Pulmonary artery endothelial cell (primary cell): ENCODE measurements around the gene CALML5. TPM values are rescaled to one million over a fixed set of nuclear protein-coding genes. Genes with fewer than 3 reads are reported as not detected.

Experiments used
- DNase-seq: peaks from one replicate; pipeline ENCODE4 v3.0.0-alpha.2; 2011; ENCODE audit warnings: low read depth, low spot score
- total RNA-seq: library from RNA; depleted of rRNA; stranded (reverse); fragments of >200 nt; gene quantifications from 2 replicates; pipeline ENCODE4 v1.2.3, GENCODE V29; 2014

CALML5 gene
- total RNA-seq, 1 donor from 2014 or later: not detected

DNA sequence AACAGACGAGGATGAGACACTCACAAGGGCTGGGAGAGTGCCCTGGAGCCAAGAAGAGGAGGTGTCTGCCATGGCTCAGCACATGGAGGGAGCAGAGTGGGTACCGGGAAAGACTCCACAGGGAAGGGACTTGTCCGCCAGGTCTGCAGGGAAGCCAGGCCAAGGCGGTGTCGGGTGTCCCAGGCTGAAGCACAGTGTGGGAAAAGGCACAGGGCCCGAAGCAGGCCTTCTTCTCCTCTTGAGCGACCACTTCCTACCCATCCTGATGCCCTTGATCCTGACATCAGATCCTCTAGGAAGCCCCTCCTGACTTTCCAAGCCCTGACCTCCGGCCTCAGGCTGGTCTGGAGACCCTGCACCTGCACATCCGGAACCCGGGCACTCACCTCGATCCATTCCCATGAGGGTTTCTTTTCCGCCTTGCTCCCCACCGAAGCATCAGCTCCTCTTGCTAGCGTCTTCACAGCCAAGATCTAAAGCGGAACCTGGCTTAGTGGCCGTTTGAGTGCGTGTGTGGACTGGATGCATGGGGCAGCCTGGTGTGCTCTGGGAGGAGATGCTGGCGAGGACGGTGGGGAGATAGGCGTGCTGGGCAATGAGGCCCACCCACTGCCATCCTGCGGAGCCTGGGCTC, 33.8 kb upstream of the CALML5 start:
- no peak for DNase-seq

DNA sequence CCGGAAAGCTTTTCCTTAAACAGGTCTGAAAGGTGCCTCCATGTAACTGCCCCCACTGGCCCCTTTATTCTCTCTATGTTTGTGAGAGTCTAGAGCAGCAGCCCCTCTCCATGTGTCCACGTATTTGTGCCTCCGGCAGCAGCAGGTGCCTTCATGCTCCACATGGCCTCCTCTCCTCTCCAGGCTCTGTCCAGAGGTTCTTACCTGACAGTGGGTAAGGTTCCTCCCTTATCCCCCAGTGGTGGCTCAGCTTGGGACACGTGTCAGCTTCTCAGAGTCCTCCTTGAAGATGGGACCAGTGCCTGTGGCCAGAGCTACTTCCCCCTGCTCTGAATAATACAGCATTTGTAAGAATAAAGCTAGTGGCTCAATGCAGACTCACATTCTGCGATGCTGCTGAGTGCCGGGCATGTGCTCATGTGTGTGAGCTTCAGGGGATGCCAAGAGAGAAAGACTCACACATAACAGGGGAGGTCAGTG, 33.3 kb upstream of the CALML5 start:
- DNase-seq: no peak

DNA sequence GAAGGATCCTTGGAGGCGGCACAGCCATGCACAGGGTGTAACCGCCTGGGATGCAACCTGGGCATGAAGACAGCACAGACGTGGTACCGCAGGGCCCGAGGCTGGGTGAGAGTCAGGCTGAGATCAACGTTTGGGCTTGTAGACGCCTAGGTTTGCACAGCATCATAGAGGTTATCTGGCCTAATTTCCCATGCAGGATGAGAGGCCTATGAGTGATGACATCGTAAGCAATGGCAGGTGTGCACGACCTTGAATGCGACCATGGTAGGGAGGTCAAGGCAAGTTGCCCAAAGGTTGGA, 32.9 kb upstream of the CALML5 start:
- no peak for DNase-seq

DNA sequence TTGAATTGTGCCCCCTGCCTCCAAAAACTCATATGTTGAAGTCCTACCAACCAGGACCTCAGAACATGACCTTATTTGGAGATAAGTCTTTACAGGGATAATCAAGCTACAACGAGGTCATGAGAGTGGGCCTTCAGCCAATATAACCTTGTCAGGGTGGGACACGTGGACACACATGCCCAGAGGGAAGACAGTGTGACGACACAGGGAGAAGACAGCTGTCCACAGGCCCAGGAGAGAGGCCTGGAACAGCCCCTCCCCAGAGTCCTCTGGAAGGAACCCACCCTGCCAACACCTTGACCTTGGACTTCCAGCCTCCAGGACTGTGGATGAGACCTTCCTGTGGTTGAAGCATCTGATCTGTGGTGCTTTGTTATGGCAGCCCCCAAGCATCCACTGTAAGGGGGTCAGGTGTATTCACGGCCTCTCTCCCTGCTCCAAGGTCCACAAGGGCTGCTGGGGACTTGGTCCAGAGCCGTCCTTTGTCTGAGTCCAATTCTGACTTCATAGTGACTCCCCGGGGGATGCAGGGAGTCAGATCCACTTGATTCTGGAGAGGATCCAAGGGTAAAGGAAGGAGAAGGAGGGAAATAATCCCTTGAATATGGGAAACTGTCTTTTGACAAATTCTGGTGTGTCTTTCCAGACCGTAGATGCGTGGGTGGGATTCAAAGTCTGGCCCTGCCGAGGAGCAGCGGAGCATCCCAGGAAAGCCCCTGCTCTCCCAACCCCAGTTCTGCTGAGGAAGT, 32.4 kb upstream of the CALML5 start:
- no peak for DNase-seq

DNA sequence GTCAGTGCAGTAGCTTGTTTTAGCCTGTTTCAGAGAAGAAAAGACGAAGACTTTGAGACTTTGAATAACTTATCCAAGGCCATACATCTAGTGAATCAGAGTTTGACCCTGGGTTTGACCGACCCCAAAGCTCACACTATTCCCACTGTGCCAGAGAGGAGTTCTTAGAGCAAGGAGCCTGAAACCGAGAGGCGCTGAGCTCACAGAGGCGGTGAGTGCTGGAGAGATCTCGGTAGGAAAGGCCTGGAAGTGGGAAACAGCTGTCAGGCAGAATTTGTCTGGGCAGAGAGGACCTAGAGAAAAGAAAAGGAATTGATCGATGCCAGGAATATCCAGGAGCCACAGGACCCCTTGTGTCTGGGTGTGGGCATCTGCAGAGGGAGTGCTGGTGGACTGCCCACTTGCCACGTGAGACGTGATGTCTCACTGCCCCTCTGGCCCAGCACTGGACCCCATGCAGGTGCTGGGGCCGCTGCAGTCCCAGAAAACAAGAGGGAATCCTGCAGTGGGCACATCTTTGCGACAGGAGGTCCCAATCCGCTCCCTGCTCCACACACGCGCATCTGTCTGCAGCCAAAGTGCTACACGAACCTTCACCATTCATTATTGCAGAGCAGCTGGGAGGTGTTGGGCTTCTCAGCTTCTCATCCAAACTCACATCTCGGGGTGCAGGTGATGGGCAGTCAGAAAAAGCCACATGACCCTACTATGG, 31.6 kb upstream of the CALML5 start:
- DNase-seq: no peak

DNA sequence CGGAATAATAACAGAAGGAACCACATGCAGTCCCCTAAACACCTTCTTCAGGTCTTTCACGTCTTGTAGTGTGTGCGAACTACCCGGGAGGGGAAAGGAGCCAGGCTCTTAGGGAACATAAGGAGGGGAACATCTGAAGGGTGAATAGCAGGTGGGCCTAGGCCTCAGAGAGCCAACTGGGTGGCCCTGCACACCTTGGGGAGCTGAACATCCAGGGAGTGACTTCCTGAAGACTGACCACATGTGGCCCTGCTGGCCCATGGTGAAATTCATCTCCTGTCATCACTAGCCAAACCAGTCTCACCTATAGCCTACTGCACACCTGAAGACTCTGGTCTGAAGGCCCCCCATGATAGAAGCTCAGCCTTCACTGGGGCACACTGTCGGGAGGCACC, 31.0 kb upstream of the CALML5 start:
- DNase-seq: no peak

GRCh38 chr10:5529702-5530411, 30.5 kb upstream of the CALML5 start:
- DNase-seq: no peak

DNA sequence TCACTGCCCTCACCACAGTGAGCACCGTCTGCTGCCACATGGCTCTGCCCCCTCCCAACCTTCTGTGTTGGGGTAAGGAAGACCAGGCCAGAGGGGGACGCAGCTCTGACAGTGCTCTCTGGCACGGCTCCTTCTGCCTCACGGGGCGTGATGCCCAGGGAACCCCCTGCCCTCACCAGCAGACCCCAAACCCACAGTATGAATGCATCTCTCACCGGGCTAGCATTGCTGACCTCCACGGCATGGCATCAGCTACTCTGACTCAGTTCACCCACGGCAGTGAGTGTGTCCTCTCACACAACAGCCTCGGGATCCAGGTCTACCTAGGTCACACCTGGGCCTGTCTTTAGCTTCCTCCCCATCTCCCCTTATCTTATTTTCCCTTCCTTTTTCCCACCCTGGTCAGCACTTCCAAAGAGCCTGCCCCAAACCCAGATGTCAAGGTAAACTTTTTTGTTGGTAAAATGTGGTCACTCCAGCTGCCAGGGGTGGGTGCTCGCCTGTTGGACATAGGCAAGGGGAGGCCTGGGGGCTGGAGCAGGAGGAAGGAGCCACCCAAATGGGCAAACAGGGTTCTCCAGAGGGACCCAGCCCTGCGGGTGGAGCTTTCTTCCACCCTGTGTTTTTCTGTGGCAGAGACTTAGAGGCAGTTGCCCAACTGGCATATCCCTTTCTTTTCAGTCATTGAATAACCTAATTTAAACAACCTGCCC, 29.8 kb upstream of the CALML5 start:
- no peak for DNase-seq

GRCh38 chr10:5527332-5528200, 28.2 kb upstream of the CALML5 start:
- DNase-seq: no peak

DNA sequence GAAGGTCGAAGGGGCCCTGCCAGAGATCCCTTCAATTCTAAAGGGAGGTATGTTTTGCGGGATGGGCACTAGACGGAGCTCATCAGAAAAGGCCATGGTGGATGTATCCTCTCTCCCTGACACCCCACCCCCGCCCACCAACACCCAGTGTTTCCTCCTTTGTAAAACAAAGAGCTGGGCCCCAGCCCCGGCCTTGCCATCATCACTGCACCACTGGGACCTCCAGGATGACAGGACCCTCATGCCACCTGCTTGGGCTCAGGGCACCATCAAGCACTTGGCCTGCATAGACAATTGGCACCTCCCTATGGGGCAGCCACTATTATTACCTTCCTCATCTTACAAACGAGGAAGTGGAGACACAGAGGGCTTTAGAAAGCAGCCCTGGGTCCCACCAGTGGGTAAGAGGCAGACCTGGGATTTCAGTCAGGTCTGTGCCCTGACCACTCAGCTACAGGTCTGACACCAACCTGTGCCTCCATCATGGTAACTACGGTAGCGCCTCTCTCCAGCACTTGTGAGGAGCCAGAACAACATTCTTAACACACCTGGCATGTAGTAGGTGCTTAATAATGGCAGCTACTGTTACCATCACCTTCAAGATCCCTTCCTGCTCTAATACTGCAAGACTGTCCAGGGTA, 27.4 kb upstream of the CALML5 start:
- no peak for DNase-seq

GRCh38 chr10:5525561-5526341, 26.4 kb upstream of the CALML5 start:
- no peak for DNase-seq

GRCh38 chr10:5524641-5525560, 25.5 kb upstream of the CALML5 start, which contains the start of gene CALML3:
TSS of gene CALML3 (plus strand) at chr10:5524961. CDS start at chr10:5525086, 125 bp downstream.
- DNase-seq: no peak

DNA sequence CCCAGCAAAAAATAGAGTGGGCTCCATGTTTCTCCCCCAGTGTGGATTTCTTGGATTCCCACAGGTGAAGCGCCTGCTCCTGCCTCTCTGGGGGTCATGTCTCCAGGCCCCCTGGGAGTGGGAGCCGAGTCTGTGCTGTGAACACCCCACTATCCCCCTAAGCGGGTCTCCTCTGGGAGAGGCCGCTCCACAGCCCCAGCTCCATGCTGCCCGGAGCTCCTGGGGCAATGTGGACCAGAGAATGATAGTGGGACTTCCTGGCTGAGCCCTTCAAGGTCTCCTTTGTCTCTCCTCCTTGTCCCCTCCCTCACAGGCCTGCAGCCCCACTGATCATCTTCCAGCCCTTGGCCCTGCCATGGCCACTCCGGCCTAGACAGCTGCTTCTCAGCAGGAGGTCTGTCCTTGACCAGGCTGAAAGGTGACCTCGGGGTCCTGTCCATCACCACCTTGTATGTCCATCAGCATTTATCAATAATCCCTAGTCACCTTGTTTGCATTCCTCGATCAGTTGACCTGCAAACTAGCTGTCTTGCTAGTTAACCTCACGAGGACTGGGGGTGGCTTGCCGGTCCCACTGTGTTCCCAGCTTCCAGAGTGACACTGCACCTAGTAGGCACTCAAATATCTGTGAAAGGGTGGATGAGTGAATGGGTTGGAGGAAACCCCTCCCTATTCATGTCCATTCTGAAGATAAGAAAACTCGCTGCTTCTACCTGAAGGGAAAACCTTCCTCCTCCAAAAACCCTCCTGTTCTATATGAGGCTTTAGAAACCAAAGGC, 24.6 kb upstream of the CALML5 start:
- DNase-seq: no peak

DNA sequence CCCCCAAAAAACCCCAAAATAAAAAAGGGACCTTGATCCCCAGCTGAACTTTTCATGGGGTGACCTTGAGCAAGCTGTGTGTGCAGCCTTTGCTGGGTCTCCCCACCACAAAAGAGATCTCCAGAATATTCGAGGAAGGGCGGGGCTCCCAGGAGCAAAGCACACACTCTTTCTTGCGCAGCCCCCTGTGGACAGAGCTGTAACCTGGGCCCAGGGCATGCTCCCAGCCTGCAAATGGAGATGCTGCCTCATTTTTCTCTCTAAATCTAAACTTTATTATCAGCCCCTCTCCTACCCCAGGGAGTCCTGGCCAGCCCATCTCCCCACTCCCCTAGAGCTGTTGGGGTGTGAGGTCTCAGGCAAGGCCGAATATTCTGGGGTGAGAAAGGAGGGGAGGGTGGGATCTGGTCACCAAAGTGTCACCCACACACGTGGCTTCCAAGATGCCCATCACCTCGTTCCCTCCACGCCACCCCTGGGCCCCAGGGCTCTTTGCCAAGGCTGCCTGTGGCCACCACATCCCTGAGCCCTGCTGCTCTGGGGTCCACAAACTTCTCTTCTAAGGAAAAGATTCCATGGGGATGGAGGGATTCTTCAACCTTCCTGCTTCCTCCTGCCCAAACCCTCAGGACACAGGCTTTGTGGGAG, 23.7 kb upstream of the CALML5 start:
- DNase-seq: no peak

DNA sequence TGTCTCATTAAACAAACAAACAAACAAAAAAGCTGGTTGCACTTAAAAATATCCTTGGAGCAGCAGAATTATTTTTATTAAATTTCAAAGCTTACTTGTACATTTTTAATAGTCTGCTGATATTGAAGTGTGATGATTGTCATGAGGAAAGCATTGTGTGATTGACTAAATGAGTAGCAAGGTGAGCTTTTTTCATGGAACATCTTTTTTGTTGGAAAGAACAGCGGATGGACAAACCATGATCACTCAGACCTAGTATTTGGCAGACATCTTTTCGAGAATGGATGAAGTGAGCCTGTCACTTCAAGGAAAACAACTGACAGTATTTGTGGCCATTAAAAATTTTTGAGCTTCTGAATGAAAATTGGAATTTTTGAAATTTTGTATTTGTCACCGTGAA, 19.7 kb upstream of the CALML5 start:
- no peak for DNase-seq

- no peak for DNase-seq
Measured at GRCh38 chr10:5518143-5518542, 18.8 kb upstream of the CALML5 start.

DNA sequence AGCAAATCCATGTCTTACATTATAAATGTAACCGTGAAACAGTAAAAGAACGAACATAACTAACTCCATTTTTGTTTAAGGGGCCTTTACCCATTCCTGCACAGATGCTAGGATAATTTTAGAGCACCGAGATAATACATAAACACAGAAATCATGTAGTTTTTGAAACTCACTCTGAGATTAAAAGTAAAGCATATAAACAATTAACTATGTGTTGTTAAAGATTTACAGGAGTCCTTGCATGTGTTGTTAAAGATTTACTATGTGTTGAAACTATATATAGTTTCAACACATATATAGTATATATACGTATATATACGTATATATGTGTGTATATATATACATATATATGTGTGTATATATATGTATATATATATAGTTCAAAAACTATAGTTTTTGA, 18.2 kb upstream of the CALML5 start:
- no peak for DNase-seq
